MCF 10A (cell line): ENCODE results near the gene TECPR1. TPM values are rescaled to one million over a fixed set of nuclear protein-coding genes. Genes with fewer than 3 reads are reported as not detected.
A peak's percentile ranks its signal among the peaks of the same experiment; 100 is the strongest.

Experiments
- BruUV-seq: library from RNA; stranded (reverse); fragments of 400-500 nt; replicated peaks from 2 replicates; lab custom pipeline; 2021; lab: Mats Ljungman, UMichigan
- CTCF ChIA-PET: fragments of 300-600 bp; sonication (Branson Sonifier 250); formaldehyde crosslinking; extraction: SDS; loops from one replicate; lab custom pipeline; 2021; ENCODE audit warnings: antibody characterized with exemption, inconsistent platforms; lab: Yijun Ruan, JAX
- POLR2A ChIA-PET: fragments of 300-600, 350-650 bp; sonication (Branson Sonifier 250); formaldehyde crosslinking; extraction: SDS; loops from one replicate; lab custom pipeline; 2020; ENCODE audit warnings: antibody characterized with exemption, inconsistent platforms; lab: Yijun Ruan, JAX
- DNase-seq: peaks from one replicate; pipeline ENCODE4 v3.0.0-alpha.2; 2018; ENCODE audit not compliant: unreplicated experiment
- H3K27ac Mint-ChIP-seq: one replicate; pipeline ENCODE4 v1.8.0; 2022; ENCODE audit warnings: mild to moderate bottlenecking, low read depth, mixed read lengths; ENCODE audit not compliant: unreplicated experiment
- H3K27me3 Mint-ChIP-seq: one replicate; pipeline ENCODE4 v1.8.0; 2022; ENCODE audit warnings: mixed read lengths; ENCODE audit not compliant: insufficient read depth, unreplicated experiment
- H3K36me3 Mint-ChIP-seq: one replicate; pipeline ENCODE4 v1.8.0; 2022; ENCODE audit warnings: mild to moderate bottlenecking, moderate library complexity, mixed read lengths; ENCODE audit not compliant: insufficient read depth, unreplicated experiment
- H3K4me1 Mint-ChIP-seq: one replicate; pipeline ENCODE4 v1.8.0; 2022; ENCODE audit warnings: mixed read lengths; ENCODE audit not compliant: insufficient read depth, unreplicated experiment
- H3K4me3 Mint-ChIP-seq: one replicate; pipeline ENCODE4 v1.8.0; 2022; ENCODE audit warnings: mild to moderate bottlenecking, moderate library complexity, mixed read lengths; ENCODE audit not compliant: unreplicated experiment
- H3K9me3 Mint-ChIP-seq: one replicate; pipeline ENCODE4 v1.8.0; 2022; ENCODE audit warnings: mixed read lengths; ENCODE audit not compliant: unreplicated experiment
- CTCF ChIP-seq: fragments of 200-600 bp; IDR thresholded peaks from one replicate; pipeline ENCODE4 v1.8.0; 2022; ENCODE audit warnings: antibody characterized with exemption, mild to moderate bottlenecking; ENCODE audit not compliant: unreplicated experiment
- intact Hi-C: fragments of 100-400 bp; cut with micrococcal nuclease; formaldehyde crosslinking; loops from 2 replicates; pipeline ENCODE4 v1.14.1; 2022
- total RNA-seq: library from RNA; stranded (reverse); gene quantifications from 2 replicates; pipeline ENCODE4 v1.2.3, GENCODE V29; 2022

The TECPR1 gene
- total RNA-seq, 1 experiment from 2014 or later, result 15.4 TPM

GRCh38 chr7:98167653-98168052, 84.4 kb downstream of the TECPR1 start:
- BruUV-seq, result no TSS peak
- ChIA-PET POLR2A (interaction anchor here (2.2 kb wide), 1 partner anchor 145 kb away, joined by 36 read pairs; no protein-coding TSS in a partner anchor), CTCF (interaction anchor here (0.6 to 26.1 kb wide), 21 partner anchors 9 to 302 kb away, joined by 3 to 739 read pairs (median 5); partner anchors contain the start of gene LMTK2)
- H3K36me3 Mint-ChIP-seq, result peaks cover 32% of the 10 kb centered on the region
- DNase-seq, result no peak
- no peaks in the 10 kb centered on the region for H3K27me3 Mint-ChIP-seq
- no peak overlapping the region for H3K27ac Mint-ChIP-seq
- H3K9me3 Mint-ChIP-seq, result no peaks in the 10 kb centered on the region
- no peak for TF ChIP-seq CTCF
- intact Hi-C loops, result loop anchor here (1.0 to 10.0 kb wide), 3 partner anchors 61 to 293 kb away; partner anchors contain the start of genes ASNS and LMTK2
- no peak overlapping the region for H3K4me3 Mint-ChIP-seq
- H3K4me1 Mint-ChIP-seq, result peaks cover 9% of the 10 kb centered on the region

- TF ChIP-seq CTCF, result no peak
- Mint-ChIP-seq H3K27ac (no peak overlapping the region), H3K36me3 (peaks cover 22% of the 10 kb centered on the region), H3K4me3 (no peak overlapping the region), H3K9me3 (no peaks in the 10 kb centered on the region), H3K4me1 (peaks cover 9% of the 10 kb centered on the region), H3K27me3 (no peaks in the 10 kb centered on the region)
- no TSS peak for BruUV-seq
- POLR2A ChIA-PET, result no interaction called here
- CTCF ChIA-PET, result interaction anchor here (0.6 to 26.1 kb wide), 14 partner anchors 10 to 323 kb away, joined by 3 to 739 read pairs (median 4); partner anchors contain the start of genes ASNS and LMTK2
- intact Hi-C loops, result loop anchor here (10.0 kb wide), 1 partner anchor 292 kb away; the partner anchor contains the start of gene ASNS
- DNase-seq, result no peak
Measured at GRCh38 chr7:98166668-98166970, 85.4 kb downstream of the TECPR1 start.

- H3K27me3 Mint-ChIP-seq, result no peaks in the 10 kb centered on the region
- peak; percentile 46 for DNase-seq
- peak; percentile 50 for TF ChIP-seq CTCF
- ChIA-PET CTCF (interaction anchor here (0.7 to 26.1 kb wide), 18 partner anchors 10 to 321 kb away, joined by 3 to 739 read pairs (median 3); partner anchors contain the start of genes ASNS and LMTK2), POLR2A (interaction anchor here (0.7 kb wide), 1 partner anchor 59 kb away, joined by 3 read pairs; no protein-coding TSS in a partner anchor)
- H3K9me3 Mint-ChIP-seq, result no peaks in the 10 kb centered on the region
- intact Hi-C loops, result loop anchor here (10.0 kb wide), 1 partner anchor 291 kb away; the partner anchor contains the start of gene ASNS
- H3K4me1 Mint-ChIP-seq, result peaks cover 9% of the 10 kb centered on the region
- no TSS peak for BruUV-seq
- no peak overlapping the region for H3K27ac Mint-ChIP-seq
- peaks cover 19% of the 10 kb centered on the region for H3K36me3 Mint-ChIP-seq
- no peak overlapping the region for H3K4me3 Mint-ChIP-seq
Measured at GRCh38 chr7:98165827-98166667, 86.0 kb downstream of the TECPR1 start.

Other genes starting within 250 kb of the TECPR1 start
- gene LMTK2, start 145.4 kb downstream of the TECPR1 start, total RNA-seq, result 16.8 and 21.6 TPM in 2 replicates
- 3.2 and 6.0 TPM in 2 replicates for gene BHLHA15, start 40.8 kb downstream of the TECPR1 start, total RNA-seq
- gene BRI3, start 29.5 kb upstream of the TECPR1 start, total RNA-seq, result 154 and 246 TPM in 2 replicates
- gene BAIAP2L1, start 148.9 kb upstream of the TECPR1 start, total RNA-seq, result 60.2 and 60.7 TPM in 2 replicates